HS-27A (cell line): ENCODE measurements around the gene RIOK3.
"Not testable (repeated sequence)": the region's sequence is repeated elsewhere in the genome, so short reads cannot be mapped to it uniquely, and the experiment has no call there.

Experiments used
- DNase-seq: peaks from one replicate; pipeline ENCODE4 v3.0.0-alpha.2; 2012; ENCODE audit warnings: low read depth, missing footprints

The RIOK3 gene

GRCh38 chr18:23452728-23453679, at the start of gene RIOK3:
Gene RIOK3, plus strand, starts transcription at chr18:23453287. Its CDS starts 153 bp downstream, at chr18:23453440.
- peak; percentile 87 for DNase-seq

DNA sequence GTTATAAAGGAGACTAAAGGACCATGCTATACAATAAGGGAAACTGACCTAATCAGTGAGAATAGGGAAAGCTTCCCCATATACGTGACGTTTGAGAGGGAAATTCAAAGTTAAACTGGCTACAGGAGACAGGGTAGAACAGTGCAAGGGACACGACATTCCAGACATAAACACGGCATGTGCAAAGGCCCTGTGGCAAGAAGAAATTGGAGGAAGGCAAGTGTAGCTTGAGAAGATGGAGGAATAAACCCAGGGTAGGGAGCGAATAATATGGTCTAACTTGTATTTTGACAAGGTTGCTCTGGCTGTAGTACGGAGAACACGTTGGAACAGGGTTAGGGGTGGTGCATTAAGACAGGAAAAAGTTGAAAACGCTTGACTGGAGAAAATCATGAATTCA, 49.8 kb upstream of the RIOK3 start:
- DNase-seq = no peak

DNA sequence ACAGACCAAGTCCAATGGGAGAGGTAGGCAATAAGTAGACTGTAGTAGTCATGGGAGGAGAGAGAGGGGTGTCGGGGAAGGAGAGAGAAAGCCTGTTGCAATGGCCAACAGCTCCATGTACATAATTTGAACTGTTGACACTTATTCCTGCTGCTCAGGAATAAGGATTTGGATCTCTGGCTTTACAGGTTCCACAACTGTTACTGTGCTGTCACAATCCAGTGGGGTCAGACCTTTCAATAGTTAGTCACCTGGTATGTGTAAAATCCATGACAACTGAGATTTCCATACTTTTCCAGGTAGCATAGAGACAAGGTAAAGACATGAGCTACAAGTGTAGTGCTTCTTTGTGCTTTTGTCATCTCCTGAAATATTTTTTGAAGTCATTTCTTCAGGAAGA, 47.5 kb upstream of the RIOK3 start:
- DNase-seq = no peak

DNA sequence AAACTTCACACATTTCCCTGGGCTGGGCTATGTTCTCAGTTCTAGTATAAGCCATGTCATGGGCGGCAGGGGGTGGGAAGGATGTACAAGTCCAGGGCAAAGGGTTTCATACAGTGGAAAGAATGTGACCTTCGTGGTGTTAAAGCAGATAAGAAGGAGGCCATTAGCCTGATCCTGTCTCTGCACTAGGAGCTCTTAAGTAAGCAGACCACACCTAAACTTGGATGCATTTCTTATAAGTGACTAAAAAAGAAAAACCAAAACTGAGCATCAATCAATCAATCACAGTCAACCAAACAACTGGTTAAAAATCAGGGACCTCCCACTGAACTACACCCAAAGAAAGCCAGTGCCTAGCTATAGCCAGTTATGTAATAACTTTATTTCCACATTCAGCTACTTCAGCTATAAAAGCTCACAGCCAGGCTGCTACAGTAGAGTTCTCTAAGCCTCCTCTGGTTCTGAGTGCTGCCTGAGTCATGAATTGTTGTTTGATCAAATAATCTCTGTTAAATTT, 46.8 kb upstream of the RIOK3 start:
- DNase-seq = peak; percentile 43

DNA sequence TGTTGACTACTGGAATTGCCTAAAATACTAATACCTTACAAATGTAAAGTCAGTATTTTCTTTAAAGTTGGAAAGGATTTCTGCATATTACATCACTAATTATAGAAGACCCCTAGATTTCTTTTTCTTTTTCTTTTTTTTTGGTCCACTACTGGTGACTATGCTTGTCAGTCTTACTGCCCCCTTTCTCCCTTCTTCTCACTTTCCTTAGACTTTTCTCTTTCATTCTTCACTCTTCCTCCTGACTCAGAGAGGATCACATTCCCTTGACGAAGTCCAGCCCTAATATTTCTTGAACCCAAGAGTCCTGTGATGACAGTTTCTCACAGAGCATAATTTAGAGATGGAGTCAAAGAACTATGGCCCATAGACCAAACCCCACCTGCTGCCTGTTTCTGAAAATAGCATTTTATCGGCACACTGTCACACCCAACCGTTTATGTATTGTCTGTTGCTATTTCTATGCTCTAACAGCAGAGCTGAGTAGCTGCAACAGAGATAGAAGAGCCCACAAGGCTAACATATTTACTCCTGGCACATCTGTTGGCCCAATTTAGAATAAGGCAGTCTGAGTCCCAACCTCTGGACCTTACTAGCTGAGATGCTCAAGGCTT, 40.6 kb upstream of the RIOK3 start:
- DNase-seq = no peak

- no peak for DNase-seq
Measured at GRCh38 chr18:23415515-23415914, 37.6 kb upstream of the RIOK3 start.

DNA sequence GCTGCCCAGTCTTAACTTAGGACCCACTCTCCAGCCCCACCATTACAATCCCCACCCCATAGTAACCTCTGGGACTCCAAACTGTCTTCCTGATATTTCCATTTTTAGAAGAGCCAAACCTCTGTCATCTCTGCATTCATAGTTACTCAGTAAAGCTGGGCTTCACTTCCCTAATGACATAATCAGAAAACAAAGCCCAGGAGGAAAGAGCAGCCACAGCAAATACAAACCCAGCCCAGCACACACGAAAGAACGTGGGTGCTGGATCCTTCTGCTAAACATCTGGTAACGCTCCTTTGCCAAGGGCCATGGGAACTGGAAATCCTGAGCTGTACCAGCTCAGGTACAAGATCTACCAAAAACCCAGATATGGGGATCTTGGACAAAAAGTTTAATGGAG, 36.8 kb upstream of the RIOK3 start:
- no peak for DNase-seq

GRCh38 chr18:23421277-23421676, 31.8 kb upstream of the RIOK3 start:
- DNase-seq = no peak

GRCh38 chr18:23422751-23423418, 30.2 kb upstream of the RIOK3 start:
- peak; percentile 46 for DNase-seq

GRCh38 chr18:23424616-23425015, 28.5 kb upstream of the RIOK3 start:
- DNase-seq = no peak

DNA sequence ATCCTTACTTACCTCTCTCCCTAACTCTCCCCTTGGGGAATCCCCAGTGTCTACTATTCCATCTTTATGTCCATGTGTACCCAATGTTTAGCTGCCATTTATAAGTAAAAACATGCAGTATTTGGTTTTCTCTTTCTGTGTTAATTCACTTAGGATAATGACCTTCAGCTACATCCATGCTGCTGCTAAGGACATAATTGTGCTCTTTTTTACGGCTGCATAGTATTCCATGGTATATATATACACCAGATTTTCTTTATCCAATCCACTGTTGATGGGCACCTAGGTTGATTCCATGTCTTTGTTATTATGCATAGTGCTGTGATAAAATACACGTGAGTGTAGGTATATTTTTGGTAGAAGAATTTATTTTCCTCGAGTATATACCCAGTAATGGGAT, 24.3 kb upstream of the RIOK3 start:
- DNase-seq = no peak

- not testable (repeated sequence) for DNase-seq
Measured at GRCh38 chr18:23429538-23429937, 23.5 kb upstream of the RIOK3 start.

DNA sequence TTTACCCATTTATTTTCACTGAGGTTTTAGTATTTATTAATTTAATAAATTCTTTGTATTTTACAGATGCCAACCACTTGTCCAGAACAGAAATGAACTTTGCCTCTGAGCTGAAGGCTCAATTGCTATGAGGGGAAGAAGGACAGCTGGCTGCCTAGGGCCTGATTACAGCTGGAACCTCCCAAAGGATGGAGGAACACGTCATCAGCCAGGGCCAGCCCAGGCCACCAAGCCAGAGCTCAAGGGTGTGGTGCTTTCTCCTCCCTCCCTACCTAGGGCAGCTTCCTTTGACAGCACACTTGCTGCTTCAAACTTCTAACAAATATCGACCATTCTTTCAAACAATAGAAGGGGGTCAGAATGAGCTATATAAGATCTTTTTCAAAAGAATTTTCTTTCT, 19.7 kb upstream of the RIOK3 start:
- no peak for DNase-seq

GRCh38 chr18:23437357-23438045, 15.6 kb upstream of the RIOK3 start:
- DNase-seq = peak; percentile 23

GRCh38 chr18:23438046-23438377, 15.1 kb upstream of the RIOK3 start:
- no peak for DNase-seq

DNA sequence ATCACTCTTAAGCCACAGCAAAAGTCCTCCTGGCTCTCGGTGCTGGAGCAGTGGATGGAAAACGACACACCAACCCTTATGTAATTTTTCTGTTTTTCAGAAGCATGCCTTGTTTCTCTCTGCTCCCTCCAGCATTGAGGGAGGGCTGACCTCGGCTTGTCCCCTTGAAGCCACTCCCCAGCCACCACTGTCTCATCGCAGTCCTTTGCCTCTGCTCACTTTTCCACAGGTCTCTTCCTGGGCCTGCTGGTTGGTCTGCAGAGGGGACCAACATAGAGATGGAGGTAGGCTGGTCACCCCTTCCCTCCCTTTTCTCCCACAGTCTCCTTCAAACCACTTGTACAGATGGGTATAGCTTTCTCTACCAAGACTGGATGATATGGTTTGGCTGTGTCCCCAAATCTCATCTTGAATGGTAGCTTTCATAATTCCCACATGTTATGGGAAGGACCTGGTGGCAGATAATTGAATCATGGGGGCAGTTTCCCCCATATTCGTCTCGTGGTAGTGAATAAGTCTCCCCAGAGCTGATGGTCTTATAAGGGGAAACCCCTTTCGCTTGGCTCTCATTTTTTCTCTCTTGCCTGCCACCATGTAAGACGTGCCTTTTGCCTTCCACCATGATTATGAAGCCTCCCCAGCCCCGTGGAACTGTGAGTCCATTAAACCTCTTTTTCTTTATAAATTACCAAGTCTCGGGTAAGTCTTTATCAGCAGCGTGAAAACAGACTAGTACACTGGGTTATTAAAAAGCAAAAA, 14.3 kb upstream of the RIOK3 start:
- DNase-seq = no peak

- DNase-seq = no peak
Measured at GRCh38 chr18:23440131-23440530, 13.0 kb upstream of the RIOK3 start.

DNA sequence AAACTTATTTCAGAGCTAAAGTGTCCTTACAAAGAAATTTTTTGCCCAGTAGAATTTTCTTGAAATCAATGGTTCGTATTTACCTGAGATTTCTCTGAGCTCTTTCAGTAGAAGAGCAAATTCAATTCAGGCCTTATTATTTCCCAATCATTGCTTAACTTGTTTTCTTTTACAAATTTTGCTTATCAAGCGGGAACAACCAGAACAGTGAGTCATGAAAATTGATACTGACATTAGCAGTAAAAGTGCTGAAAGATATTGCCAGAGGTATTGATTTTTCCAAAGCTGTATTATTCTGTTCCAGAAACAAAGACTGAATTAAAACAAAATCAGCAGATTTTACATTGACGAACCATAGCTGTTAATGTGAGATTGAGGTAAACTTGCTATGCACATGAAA, 10.1 kb upstream of the RIOK3 start:
- no peak for DNase-seq

DNA sequence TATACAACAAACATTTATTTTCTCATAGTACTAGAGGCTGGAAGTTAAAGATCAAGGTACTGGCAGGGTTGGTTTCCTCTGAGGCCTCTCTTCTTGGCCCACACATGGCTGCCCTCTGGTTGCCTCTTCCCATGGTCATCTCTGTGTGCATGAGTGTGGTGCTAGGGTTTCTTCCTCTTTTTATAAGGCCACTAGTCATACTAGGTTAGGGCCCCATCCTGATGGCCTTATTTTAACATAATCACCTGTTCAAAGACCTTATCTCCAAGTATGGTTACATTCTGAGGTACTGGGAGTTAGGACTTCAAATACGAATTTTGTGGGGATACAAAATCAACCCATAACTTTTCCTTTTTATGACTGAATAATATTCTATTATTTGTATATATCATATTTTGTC, 4.8 kb upstream of the RIOK3 start:
- DNase-seq = no peak

DNA sequence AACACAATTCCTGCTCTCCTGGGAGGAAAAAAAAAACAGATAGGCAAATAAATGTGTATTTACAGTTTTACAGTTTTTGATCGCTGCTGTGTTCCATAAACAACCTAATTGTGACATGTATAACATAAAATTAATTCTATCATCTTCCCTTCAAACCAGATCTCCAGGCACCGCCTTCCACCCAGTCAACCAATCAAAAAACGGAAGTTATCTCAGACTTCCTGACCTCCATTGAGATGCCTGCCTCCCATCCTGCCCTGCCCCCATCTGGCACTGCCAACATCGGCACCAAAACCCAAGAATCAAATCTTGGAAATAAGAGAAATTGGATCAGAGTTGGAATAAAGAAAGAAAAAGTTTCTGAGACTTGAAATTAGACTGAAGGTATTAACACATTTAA, 3.1 kb upstream of the RIOK3 start:
- no peak for DNase-seq

DNA sequence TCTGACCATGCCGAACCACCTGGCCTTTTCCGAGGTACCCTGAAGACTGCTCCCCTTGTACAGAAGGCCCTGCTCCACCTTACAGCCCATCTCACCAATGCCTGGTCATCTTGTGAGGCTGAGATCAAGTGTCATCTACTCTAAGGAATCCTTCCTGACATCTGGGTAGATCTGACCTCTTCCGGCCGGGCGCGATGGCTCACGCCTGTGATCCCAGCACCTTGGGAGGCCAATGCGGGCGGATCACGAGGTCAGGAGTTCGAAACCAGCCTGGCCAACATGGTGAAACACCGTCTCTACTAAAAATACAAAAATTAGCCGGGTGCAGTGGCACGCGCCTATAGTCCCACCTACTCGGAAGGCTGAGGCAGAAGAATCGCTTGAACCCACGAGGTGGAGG, 2.1 kb upstream of the RIOK3 start:
- no peak for DNase-seq
